Osteoblast (primary cell): Measurements from ENCODE around the gene ELMOD3. TPM values are rescaled to one million over a fixed set of nuclear protein-coding genes. Genes with fewer than 3 reads are reported as not detected.

Experiments
- DNase-seq: peaks from one replicate; pipeline ENCODE4 v3.0.0; 2011; ENCODE audit warnings: low spot score, mixed read lengths; ENCODE audit not compliant: insufficient read length; ENCODE audit errors: missing footprints
- H2AFZ ChIP-seq: 2 replicates; pipeline ENCODE4 v1.6.0; 2011; ENCODE audit warnings: mild to moderate bottlenecking, low read length
- H3K27ac ChIP-seq: 2 replicates; pipeline ENCODE4 v1.5.1; 2011; ENCODE audit warnings: mild to moderate bottlenecking, low read depth, low read length, moderate library complexity
- H3K27me3 ChIP-seq: 2 replicates; pipeline ENCODE4 v1.6.0; 2012; ENCODE audit warnings: mild to moderate bottlenecking, control low read depth, inconsistent platforms, low read length, moderate library complexity; ENCODE audit not compliant: insufficient read depth
- H3K36me3 ChIP-seq: 2 replicates; pipeline ENCODE4 v1.5.1; 2011; ENCODE audit warnings: mild to moderate bottlenecking, low read length, control low read depth, moderate library complexity; ENCODE audit not compliant: insufficient read depth
- H3K4me1 ChIP-seq: 2 replicates; pipeline ENCODE4 v1.5.1; 2011; ENCODE audit warnings: mild to moderate bottlenecking, low read length, control low read depth, moderate library complexity; ENCODE audit not compliant: insufficient read depth
- H3K4me2 ChIP-seq: 2 replicates; pipeline ENCODE4 v1.6.0; 2011; ENCODE audit warnings: mild to moderate bottlenecking, low read length; ENCODE audit not compliant: insufficient read depth
- H3K4me3 ChIP-seq: fragments of 200-600 bp; sonication (generic); 3 replicates; pipeline ENCODE4 v1.5.1; 2012; ENCODE audit warnings: mild to moderate bottlenecking, low read length, inconsistent platforms; ENCODE audit not compliant: insufficient read depth
- H3K79me2 ChIP-seq: 2 replicates; pipeline ENCODE4 v1.6.0; 2012; ENCODE audit warnings: mild to moderate bottlenecking, low read length, control low read depth, inconsistent platforms; ENCODE audit not compliant: insufficient read depth
- H3K9me3 ChIP-seq: 2 replicates; pipeline ENCODE4 v1.5.1; 2011; ENCODE audit warnings: low read depth, low read length, control low read depth
- H4K20me1 ChIP-seq: 2 replicates; pipeline ENCODE4 v1.6.0; 2012; ENCODE audit warnings: mild to moderate bottlenecking, low read length, control low read depth; ENCODE audit not compliant: insufficient read depth
- CTCF ChIP-seq: IDR thresholded peaks from 2 replicates; pipeline ENCODE4 v1.5.1; 2011; ENCODE audit warnings: mild to moderate bottlenecking, low read depth, low read length, moderate library complexity; ENCODE audit errors: extremely low read depth
- total RNA-seq: library from RNA; depleted of rRNA; stranded (reverse); fragments of >200 nt; gene quantifications from 2 replicates; pipeline ENCODE4 v1.2.3, GENCODE V29; 2012

Gene ELMOD3
- total RNA-seq, 1 donor: 22.1 TPM

- Histone ChIP-seq H4K20me1 (peaks cover 5% of the 10 kb centered on the region), H3K27me3 (no peaks in the 10 kb centered on the region), H3K4me1 (no peaks in the 10 kb centered on the region), H3K27ac (no peak overlapping the region), H3K9me3 (no peaks in the 10 kb centered on the region), H3K4me3 (no peak overlapping the region), H2AFZ (no peak overlapping the region), H3K36me3 (peaks cover 51% of the 10 kb centered on the region), H3K4me2 (no peak overlapping the region), H3K79me2 (peaks cover 8% of the 10 kb centered on the region)
- no peak for DNase-seq
- no peak for TF ChIP-seq CTCF
Measured at GRCh38 chr2:85347599-85347998, 7.0 kb upstream of the ELMOD3 start.

GRCh38 chr2:85353876-85354285, 688 bp upstream of the ELMOD3 start:
- TF ChIP-seq CTCF: no peak
- H3K4me1 ChIP-seq: peaks cover 13% of the 10 kb centered on the region

GRCh38 chr2:85355073-85355410, 473 bp downstream of the ELMOD3 start:
- H2AFZ ChIP-seq: peak overlapping the region; percentile 99
- H3K79me2 ChIP-seq: peaks cover 58% of the 10 kb centered on the region
- H3K27ac ChIP-seq: peak overlapping the region; percentile 92
- H3K4me1 ChIP-seq: peaks cover 13% of the 10 kb centered on the region
- H3K4me2 ChIP-seq: peak overlapping the region; percentile 96
- H3K36me3 ChIP-seq: peaks cover 49% of the 10 kb centered on the region
- no peak for DNase-seq
- no peaks in the 10 kb centered on the region for H3K9me3 ChIP-seq
- no peak for TF ChIP-seq CTCF
- H4K20me1 ChIP-seq: peaks cover 4% of the 10 kb centered on the region
- H3K27me3 ChIP-seq: no peaks in the 10 kb centered on the region
- peak overlapping the region; percentile 94 for H3K4me3 ChIP-seq

More at GRCh38 chr2:85353876-85354285, 688 bp upstream of the ELMOD3 start:
- H4K20me1 ChIP-seq: peaks cover 4% of the 10 kb centered on the region
- peak; percentile 88 for DNase-seq
- peak overlapping the region; percentile 94 for H3K4me3 ChIP-seq
- no peaks in the 10 kb centered on the region for H3K9me3 ChIP-seq
- H2AFZ ChIP-seq: peak overlapping the region; percentile 99
- peaks cover 55% of the 10 kb centered on the region for H3K79me2 ChIP-seq
- H3K4me2 ChIP-seq: peak overlapping the region; percentile 96
- H3K36me3 ChIP-seq: peaks cover 48% of the 10 kb centered on the region
- H3K27me3 ChIP-seq: no peaks in the 10 kb centered on the region
- H3K27ac ChIP-seq: peak overlapping the region; percentile 38

- H3K4me2 ChIP-seq: peak overlapping the region; percentile 96
- no peak for DNase-seq
- peaks cover 48% of the 10 kb centered on the region for H3K36me3 ChIP-seq
- H3K9me3 ChIP-seq: no peaks in the 10 kb centered on the region
- TF ChIP-seq CTCF: no peak
- peaks cover 13% of the 10 kb centered on the region for H3K4me1 ChIP-seq
- H3K27ac ChIP-seq: peak overlapping the region; percentile 92
- peak overlapping the region; percentile 94 for H3K4me3 ChIP-seq
- peaks cover 58% of the 10 kb centered on the region for H3K79me2 ChIP-seq
- H4K20me1 ChIP-seq: peaks cover 4% of the 10 kb centered on the region
- no peaks in the 10 kb centered on the region for H3K27me3 ChIP-seq
- H2AFZ ChIP-seq: peak overlapping the region; percentile 99
Measured at GRCh38 chr2:85355521-85355920, 952 bp downstream of the ELMOD3 start.
